EH (cell line): ENCODE measurements around the gene MOSMO.

Experiments
- DNase-seq: peaks from one replicate; pipeline ENCODE4 v3.0.0-alpha.2; 2015; ENCODE audit warnings: low read depth

The MOSMO gene

GRCh38 chr16:22050963-22051362, 43.1 kb downstream of the MOSMO start:
- DNase-seq = no peak

- no peak for DNase-seq
Measured at GRCh38 chr16:22052980-22053379, 45.1 kb downstream of the MOSMO start.

GRCh38 chr16:22053921-22054341, 46.0 kb downstream of the MOSMO start:
- DNase-seq = no peak

GRCh38 chr16:22054847-22055590, 47.1 kb downstream of the MOSMO start:
- no peak for DNase-seq

GRCh38 chr16:22055881-22056280, 48.0 kb downstream of the MOSMO start:
- DNase-seq = no peak

- DNase-seq = no peak
Measured at GRCh38 chr16:22063888-22064467, 56.1 kb downstream of the MOSMO start.

- DNase-seq = no peak
Measured at GRCh38 chr16:22065252-22065651, 57.3 kb downstream of the MOSMO start.

- DNase-seq = no peak
Measured at GRCh38 chr16:22070361-22071330, 62.7 kb downstream of the MOSMO start.

GRCh38 chr16:22071331-22071910, 63.5 kb downstream of the MOSMO start:
- no peak for DNase-seq

- no peak for DNase-seq
Measured at GRCh38 chr16:22073350-22073749, 65.4 kb downstream of the MOSMO start.

- peak; percentile 69 for DNase-seq
Measured at GRCh38 chr16:22075043-22075757, 67.3 kb downstream of the MOSMO start.

GRCh38 chr16:22075776-22076175, 67.9 kb downstream of the MOSMO start:
- peak; percentile 9 for DNase-seq

- DNase-seq = peak; percentile 68
Measured at GRCh38 chr16:22077700-22078313, 69.9 kb downstream of the MOSMO start.

GRCh38 chr16:22078656-22079055, 70.7 kb downstream of the MOSMO start:
- no peak for DNase-seq

GRCh38 chr16:22081050-22081449, 73.1 kb downstream of the MOSMO start:
- peak; percentile 27 for DNase-seq

- no peak for DNase-seq
Measured at GRCh38 chr16:22086440-22086839, 78.5 kb downstream of the MOSMO start.

- DNase-seq = no peak
Measured at GRCh38 chr16:22088642-22089041, 80.7 kb downstream of the MOSMO start.

GRCh38 chr16:22089910-22090309, 82.0 kb downstream of the MOSMO start:
- DNase-seq = no peak

- peak; percentile 9 for DNase-seq
Measured at GRCh38 chr16:22091721-22092120, 83.8 kb downstream of the MOSMO start.

- DNase-seq = peak; percentile 75
Measured at GRCh38 chr16:22092143-22092933, 84.4 kb downstream of the MOSMO start, which contains the start of gene VWA3A. Gene VWA3A, plus strand, starts transcription at chr16:22092541. Its CDS starts 97 bp downstream, at chr16:22092638.
